DMS79 treated with DMSO at 0.1 percent for 48 hours (cell line): ENCODE results near the gene RALGPS1.

Source experiments
- DNase-seq: peaks from one replicate; lab custom pipeline; 2025; lab: John Stamatoyannopoulos, UW

RALGPS1 gene

GRCh38 chr9:127256324-127256723 is 341.7 kb downstream of the RALGPS1 start:
- DNase-seq, result no peak

GRCh38 chr9:127258606-127259471 is 344.3 kb downstream of the RALGPS1 start:
- DNase-seq, result no peak

GRCh38 chr9:127262602-127263001 is 348.0 kb downstream of the RALGPS1 start:
- no peak for DNase-seq

- no peak for DNase-seq
These were observed 348.7 kb downstream of the RALGPS1 start for GRCh38 chr9:127263237-127263636.

- DNase-seq, result peak; percentile 33
These were observed 349.1 kb downstream of the RALGPS1 start for GRCh38 chr9:127263664-127264063.

- DNase-seq, result peak; percentile 53
These were observed 350.1 kb downstream of the RALGPS1 start, which contains the start of gene GARNL3 for GRCh38 chr9:127264462-127265219. TSS of gene GARNL3 (plus strand) at chr9:127264774. CDS start at chr9:127264878, 104 bp downstream.

- no peak for DNase-seq
These were observed 353.4 kb downstream of the RALGPS1 start for GRCh38 chr9:127267793-127268525.

GRCh38 chr9:127269449-127269848 is 354.9 kb downstream of the RALGPS1 start:
- DNase-seq, result no peak
